Glomerular visceral epithelial cell (primary cell): ENCODE measurements around the gene MEDAG.
A peak's percentile ranks its signal among the peaks of the same experiment; 100 is the strongest.

Experiments
- DNase-seq: peaks from one replicate; pipeline ENCODE4 v3.0.0-alpha.2; 2016; ENCODE audit errors: extremely low spot score

MEDAG gene

DNA sequence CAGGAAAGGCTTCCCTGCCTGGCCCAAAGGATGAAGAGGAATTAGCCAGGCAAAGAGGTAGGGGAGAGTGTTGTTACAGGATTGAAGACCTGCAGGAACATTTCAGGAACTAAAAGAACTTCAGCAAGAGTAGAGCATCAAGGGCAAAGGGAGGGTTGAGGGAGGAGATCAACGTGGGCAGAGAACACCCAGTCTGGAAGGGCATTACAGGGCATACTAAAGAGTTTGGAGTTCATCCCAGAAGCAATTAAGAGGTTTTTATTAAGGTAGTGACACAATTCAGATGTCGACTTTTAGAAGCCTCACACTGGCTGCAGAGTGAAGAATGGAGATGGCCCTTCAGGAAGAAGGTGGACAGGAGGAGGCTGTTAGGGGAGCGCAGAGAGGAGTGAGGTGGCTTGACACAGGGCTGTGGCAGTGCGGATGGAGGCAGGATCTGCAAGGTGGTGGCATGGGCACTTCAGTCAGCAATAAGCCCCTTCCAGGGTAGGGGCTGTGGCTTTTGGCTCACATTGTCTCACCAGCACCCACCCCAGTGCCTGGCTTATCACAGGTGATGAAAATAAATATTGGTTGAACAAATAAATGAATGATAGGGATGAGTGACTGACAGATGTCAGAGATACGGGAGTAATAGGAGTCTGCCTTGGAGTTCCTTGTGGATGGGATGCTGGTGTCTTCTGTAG, 51.3 kb downstream of the MEDAG start:
- DNase-seq, result no peak

DNA sequence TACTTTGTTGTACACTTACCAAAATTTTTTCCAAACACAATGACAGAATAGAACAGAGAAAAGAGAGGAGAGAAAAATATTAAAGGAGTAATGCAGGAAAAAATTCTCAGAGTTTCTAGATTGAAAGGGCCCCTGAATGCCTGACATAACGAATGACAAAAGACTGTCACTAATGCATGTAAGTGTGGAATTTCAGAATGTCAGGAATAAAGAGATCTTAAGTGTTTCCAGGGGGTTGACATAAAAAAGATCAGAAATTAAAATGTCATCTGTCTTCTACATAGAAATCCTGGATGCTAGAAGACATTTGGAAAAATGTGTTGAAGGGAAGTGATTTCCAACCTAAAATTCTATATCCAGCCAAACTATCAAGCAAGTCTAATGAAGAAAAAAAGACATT, 53.6 kb downstream of the MEDAG start:
- DNase-seq, result no peak

DNA sequence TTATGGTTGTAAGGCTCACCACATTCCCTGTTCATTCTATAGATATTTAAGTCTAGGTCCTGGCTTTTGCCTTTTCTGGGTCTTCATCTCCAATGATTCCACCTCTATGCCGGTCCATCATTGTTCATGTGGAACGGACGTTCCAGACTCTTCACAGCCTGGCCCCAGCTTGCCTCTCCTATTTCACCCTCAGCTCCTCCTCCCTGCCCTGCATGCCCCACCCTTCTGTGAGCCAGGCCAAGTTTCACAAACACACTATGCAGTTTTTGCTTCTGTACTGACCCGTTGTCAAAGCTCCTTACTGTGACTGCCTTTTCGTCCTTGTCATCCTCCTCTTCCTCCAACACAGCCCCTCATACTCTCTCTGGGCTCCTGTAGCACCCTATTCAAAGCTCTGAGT, 57.7 kb downstream of the MEDAG start:
- DNase-seq, result peak; percentile 29

DNA sequence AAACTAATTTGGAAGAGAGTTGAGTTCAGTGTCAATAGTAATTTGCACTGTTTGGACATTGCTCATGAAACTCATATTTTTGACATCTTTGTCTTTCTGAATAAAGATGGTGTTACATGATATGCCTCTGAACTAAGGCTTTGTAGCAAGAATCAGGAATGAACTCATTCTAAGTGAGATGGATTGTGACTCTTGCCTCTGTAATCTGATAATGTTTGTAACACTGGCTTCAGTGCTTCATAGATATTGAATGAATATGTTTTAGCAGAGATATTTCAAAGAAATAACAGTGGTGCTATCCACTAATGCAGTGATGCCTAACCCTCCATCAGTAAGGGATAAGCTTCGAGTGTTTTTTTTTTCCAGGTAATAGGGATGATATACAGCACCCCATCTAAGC, 59.3 kb downstream of the MEDAG start:
- DNase-seq, result no peak

DNA sequence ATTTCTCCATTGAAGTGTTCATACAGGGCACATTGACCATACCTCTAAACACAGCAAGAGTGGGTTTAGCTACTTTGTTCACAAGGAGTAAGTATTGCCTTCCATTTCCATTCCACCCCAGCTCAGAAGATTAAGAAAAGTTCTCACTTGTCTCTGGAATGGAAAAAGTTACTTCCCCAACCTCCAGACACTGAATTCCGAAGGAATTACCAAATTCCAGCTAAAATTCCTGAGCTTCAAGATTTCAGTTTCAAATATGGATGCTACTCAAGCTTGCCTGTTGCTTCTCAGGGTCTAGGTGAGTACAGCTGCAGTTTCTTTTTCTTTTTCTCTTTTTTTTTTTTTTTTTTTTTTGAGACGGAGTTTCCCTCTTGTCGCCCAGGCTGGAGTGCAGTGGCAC, 60.0 kb downstream of the MEDAG start:
- DNase-seq, result no peak

DNA sequence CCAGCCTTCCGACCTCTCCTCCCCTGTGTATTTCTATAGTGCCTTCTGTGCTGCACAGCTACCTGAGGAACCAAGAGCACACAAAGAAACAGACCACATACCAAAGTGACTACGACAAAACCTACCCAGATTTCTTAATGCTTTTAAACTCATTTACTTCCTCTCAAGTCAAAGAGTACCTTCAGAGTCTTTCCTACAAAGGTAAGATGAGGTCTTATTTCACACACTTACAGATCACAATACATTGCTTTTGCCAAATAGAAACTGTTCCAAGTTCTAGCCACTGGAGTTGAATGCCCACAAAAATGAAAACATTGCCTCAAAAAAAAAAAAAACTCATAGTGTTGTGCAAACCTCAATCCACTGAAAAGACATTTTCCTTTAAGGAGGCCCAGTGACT, 62.8 kb downstream of the MEDAG start:
- DNase-seq, result no peak

DNA sequence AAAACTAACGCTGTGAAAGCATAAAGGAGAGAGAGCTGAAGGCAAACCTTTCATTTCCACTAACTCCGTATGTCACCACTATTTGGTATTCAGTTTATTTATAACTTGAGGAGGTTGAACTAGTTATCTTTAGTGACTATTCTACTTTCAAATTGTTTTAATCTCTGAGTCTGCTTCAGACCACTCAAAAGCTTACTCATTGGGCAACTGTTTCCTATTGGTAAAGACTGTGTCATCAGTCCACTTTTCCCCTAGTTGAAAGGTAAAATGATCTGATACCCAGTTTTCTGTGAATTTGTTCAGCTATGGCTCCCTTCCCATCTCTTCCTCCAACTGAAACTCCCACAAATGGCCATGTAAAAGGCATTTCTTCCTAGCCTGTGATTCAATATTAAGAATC, 65.5 kb downstream of the MEDAG start:
- DNase-seq, result no peak

DNA sequence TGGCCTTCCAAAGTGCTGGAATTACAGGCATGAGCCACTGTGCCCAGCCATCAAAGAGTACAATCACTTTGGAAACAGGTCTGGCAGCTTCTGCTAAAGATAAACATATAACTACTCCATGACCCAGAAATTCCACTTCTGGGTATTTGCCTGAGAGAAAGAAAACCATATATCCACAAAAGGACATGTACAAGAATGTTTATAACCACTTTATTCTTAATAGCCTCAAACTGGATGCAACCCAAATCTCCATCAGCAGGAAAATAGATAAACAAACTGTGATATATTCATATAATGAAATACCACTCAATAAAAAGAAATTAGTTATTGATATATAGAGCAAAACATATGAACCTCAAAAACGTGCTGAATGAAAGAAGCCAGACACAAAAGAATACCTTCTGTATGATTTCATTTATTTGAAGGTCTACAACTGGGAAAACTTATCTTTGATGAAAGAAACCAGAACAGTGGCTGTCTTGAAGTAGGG, 66.9 kb downstream of the MEDAG start:
- DNase-seq, result no peak

DNA sequence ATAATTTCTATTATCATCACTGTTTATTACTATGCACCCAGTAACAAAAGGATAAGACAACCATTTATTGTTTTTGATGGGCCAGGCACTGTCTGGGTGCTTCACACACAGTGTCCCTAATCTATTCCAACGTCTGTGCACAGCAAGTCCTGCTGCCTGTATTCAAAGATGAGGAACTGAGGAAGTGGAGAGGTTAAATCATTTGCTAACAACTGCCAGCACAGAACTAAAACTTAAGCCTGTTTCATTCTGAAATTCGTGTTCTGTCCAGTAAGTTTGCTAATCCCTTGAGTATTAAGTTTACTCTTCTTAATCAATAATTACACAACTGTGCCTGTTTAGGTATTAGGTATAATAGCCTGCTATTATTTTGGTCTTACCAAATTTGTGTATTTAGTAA, 68.3 kb downstream of the MEDAG start:
- no peak for DNase-seq
